ENCODE data around the gene ADGRA1.

GRCh38 chr10:133095586-133095985 lies 7.9 kb downstream of the ADGRA1 start:
- no peak for TF ChIP-seq CREB5 (CRISPR knock-in tag; IDR thresholded peaks at IDR 0.05; ENCODE audit: low read depth)
- no peak for TF ChIP-seq CSDC2 (CRISPR knock-in tag; IDR thresholded peaks at IDR 0.05)
- TF ChIP-seq, protein P1, sequence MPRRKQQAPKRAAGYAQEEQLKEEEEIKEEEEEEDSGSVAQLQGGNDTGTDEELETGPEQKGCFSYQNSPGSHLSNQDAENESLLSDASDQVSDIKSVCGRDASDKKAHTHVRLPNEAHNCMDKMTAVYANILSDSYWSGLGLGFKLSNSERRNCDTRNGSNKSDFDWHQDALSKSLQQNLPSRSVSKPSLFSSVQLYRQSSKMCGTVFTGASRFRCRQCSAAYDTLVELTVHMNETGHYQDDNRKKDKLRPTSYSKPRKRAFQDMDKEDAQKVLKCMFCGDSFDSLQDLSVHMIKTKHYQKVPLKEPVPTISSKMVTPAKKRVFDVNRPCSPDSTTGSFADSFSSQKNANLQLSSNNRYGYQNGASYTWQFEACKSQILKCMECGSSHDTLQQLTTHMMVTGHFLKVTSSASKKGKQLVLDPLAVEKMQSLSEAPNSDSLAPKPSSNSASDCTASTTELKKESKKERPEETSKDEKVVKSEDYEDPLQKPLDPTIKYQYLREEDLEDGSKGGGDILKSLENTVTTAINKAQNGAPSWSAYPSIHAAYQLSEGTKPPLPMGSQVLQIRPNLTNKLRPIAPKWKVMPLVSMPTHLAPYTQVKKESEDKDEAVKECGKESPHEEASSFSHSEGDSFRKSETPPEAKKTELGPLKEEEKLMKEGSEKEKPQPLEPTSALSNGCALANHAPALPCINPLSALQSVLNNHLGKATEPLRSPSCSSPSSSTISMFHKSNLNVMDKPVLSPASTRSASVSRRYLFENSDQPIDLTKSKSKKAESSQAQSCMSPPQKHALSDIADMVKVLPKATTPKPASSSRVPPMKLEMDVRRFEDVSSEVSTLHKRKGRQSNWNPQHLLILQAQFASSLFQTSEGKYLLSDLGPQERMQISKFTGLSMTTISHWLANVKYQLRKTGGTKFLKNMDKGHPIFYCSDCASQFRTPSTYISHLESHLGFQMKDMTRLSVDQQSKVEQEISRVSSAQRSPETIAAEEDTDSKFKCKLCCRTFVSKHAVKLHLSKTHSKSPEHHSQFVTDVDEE (CRISPR knock-in tag; IDR thresholded peaks at IDR 0.05), result no peak
- TF ChIP-seq ZFP3 (CRISPR knock-in tag; IDR thresholded peaks at IDR 0.05), result no peak
- TF ChIP-seq ZNF70 (CRISPR knock-in tag; IDR thresholded peaks at IDR 0.05), result no peak
- TF ChIP-seq ARNTL (CRISPR knock-in tag; IDR thresholded peaks at IDR 0.05; ENCODE audit: borderline replicate concordance, low read depth), result no peak
- no peak for TF ChIP-seq TCF4 (CRISPR knock-in tag; IDR thresholded peaks at IDR 0.05; ENCODE audit: borderline replicate concordance)
- no peak for TF ChIP-seq OSR1 (CRISPR knock-in tag; IDR thresholded peaks at IDR 0.05)
- TF ChIP-seq, protein P2, sequence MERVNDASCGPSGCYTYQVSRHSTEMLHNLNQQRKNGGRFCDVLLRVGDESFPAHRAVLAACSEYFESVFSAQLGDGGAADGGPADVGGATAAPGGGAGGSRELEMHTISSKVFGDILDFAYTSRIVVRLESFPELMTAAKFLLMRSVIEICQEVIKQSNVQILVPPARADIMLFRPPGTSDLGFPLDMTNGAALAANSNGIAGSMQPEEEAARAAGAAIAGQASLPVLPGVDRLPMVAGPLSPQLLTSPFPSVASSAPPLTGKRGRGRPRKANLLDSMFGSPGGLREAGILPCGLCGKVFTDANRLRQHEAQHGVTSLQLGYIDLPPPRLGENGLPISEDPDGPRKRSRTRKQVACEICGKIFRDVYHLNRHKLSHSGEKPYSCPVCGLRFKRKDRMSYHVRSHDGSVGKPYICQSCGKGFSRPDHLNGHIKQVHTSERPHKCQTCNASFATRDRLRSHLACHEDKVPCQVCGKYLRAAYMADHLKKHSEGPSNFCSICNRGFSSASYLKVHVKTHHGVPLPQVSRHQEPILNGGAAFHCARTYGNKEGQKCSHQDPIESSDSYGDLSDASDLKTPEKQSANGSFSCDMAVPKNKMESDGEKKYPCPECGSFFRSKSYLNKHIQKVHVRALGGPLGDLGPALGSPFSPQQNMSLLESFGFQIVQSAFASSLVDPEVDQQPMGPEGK (CRISPR knock-in tag; IDR thresholded peaks at IDR 0.05; ENCODE audit: borderline replicate concordance), result no peak
- TF ChIP-seq TOX (CRISPR knock-in tag; IDR thresholded peaks at IDR 0.05; ENCODE audit: borderline replicate concordance), result no peak
- TF ChIP-seq CSRNP3 (CRISPR knock-in tag; IDR thresholded peaks at IDR 0.05), result no peak
- no peak for TF ChIP-seq PPARA (CRISPR knock-in tag; IDR thresholded peaks at IDR 0.05; ENCODE audit: borderline replicate concordance)
- no peak for TF ChIP-seq RARB (CRISPR knock-in tag; IDR thresholded peaks at IDR 0.05)
- no peak for TF ChIP-seq BACH2 (CRISPR knock-in tag; IDR thresholded peaks at IDR 0.05; ENCODE audit: borderline replicate concordance)
